C1 segment of cervical spinal cord (tissue), 14 donors: ENCODE data around the gene KCNMB4.
A peak's percentile ranks its signal among the peaks of the same experiment; 100 is the strongest.

Experiments used
- DNase-seq, 14 donors: peaks; one replicate each; lab custom pipeline; 2025; lab: John Stamatoyannopoulos, UW

Gene KCNMB4, protein sequence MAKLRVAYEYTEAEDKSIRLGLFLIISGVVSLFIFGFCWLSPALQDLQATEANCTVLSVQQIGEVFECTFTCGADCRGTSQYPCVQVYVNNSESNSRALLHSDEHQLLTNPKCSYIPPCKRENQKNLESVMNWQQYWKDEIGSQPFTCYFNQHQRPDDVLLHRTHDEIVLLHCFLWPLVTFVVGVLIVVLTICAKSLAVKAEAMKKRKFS

DNA sequence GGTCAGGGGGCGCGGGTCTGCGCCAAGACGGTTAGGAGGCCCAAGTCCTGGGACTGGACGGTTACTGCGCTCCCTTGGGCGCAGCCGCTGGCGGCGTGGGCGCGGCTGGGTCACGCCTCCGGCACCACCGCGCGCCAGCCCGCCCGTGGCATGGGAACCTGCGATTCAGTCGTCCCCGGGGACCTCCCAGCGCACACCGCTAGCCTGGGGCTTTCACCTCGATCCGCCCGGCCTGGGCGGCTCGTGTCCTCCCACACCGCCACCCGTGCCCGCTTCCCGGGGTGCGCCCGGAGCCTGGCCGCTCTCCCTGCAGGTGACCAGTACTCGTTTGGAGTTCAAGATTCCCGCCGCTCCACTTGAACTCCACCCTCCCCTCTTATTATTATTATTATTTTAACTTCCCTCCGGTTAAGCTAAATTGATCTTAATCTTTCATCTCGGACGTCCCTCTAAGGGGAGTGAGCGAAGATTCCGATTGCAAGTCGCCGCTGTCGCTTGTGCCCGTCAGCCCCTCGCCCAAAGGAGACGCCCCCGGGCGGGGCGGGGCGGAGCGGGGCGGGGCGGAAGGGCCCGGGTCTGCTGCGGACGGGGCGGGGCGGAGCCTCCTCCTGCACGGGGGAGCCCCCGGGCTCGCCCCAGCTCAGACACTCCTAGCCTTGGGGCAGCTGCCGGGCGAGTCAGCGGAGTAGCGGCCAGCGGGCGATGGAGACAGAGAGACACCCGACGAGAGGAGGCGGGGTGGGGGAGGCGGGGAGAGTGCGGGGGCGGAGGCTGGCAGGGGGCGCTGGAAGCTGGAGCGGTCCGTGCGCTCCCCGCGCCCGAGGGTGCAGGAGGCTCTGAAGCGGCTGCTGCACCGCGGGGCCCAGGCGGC, at the start of gene KCNMB4:
Gene KCNMB4, plus strand, starts transcription at position 643 of the 871 bp plus-strand sequence. CDS start 445 bp downstream, outside the sequence.
- DNase-seq = peak in 12 of 14 donors; percentile 37 to 84 (median 65)

DNA sequence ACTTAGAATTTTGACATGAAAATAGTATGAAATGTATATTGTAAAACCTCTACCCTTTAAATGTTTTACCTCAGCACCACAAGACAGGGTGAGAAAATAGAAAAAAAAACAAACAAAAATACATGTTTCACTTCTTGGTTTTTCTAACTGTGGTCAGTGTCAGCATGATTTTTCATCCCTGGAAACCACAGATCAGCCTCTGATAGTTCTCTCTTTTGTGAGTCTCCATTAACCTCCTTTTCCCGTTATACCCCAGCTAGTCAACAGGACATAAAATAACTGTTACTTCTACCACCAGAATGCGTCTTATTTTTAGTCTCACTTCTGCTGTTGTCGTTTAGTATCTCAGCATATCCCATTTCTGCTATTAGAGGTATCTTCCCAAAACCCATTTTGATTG, 48.3 kb upstream of the KCNMB4 start:
- no peak for DNase-seq

DNA sequence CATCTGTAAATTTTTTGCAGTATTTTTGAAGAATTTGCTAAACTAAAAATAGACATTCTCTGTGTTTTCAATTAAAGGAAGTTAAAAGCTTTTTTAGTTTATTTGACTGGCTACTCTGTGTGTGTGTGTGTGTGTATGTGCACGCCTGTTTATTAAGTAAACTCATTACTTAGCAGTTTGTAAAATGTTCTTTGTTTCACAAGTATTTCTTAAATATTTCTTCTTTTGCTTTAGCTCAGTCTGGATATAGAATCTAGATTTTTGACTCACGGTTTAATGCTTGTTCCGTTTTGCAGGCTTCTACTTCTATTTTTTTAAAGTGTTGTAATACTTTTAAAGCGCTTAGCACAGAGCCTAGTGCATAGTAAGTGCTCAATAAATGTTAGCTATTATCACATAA, 46.5 kb upstream of the KCNMB4 start:
- no peak for DNase-seq

DNA sequence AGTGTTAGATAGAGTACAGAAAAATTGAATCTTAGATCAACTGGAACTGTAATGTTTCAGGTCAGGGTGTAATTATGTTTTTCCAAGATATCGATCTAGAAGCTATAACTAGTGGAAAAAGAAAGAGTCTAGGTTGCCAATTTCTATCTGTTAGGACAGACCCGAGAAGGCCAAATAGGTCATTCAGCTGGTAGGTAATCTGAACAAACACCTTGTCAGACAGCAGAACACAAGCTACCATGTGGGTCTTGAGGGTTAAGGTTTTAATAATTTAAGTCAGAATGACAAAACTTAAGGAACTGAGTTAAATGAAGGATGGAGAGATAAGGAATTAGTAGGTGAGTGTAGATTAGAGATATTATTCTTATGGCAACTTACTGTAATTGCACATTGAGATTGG, 44.9 kb upstream of the KCNMB4 start:
- no peak for DNase-seq

- DNase-seq = no peak
Measured at GRCh38 chr12:70327541-70327940, 38.5 kb upstream of the KCNMB4 start.

- no peak for DNase-seq
Measured at GRCh38 chr12:70329728-70330127, 36.4 kb upstream of the KCNMB4 start.

- DNase-seq = no peak
Measured at GRCh38 chr12:70330158-70330557, 35.9 kb upstream of the KCNMB4 start.

DNA sequence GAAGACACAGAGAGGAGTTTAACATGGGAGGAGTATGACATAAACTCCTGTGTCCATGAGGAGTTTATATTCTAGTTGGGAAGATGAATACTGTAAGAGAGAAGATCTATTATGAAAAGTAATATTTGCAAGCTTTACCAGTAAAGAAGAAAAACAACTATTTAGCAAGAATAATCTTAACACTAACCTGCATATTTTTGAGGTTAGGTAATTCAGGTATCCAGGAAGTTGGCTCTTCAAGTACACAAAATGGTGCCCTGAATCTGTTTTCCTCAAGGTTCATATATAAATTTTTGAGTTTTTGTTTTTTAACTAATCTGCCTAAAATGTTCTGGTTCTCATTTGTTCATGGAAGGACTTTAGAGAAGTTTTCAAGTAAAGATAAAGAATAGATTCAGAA, 33.9 kb upstream of the KCNMB4 start:
- DNase-seq = no peak

GRCh38 chr12:70334742-70335141, 31.3 kb upstream of the KCNMB4 start:
- DNase-seq = no peak

GRCh38 chr12:70338531-70338930, 27.6 kb upstream of the KCNMB4 start:
- no peak for DNase-seq

DNA sequence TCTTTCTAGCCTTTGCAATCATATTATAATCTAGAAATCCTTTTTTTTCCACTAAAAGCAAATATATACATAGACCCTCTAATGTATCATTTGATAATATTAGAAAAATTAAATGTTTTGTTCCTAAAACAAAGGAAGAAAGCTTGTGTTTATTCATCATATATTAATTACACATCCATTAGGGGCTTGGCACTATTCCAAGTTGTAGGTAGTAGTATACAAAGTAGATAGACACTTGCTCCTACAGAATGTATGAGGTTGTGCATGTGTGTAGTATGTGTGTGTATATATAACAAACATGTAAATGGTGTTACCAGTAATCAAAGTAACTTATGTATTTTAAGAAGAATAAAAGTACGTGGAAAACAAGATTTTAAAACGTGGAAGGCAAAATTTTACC, 15.0 kb upstream of the KCNMB4 start:
- no peak for DNase-seq

DNA sequence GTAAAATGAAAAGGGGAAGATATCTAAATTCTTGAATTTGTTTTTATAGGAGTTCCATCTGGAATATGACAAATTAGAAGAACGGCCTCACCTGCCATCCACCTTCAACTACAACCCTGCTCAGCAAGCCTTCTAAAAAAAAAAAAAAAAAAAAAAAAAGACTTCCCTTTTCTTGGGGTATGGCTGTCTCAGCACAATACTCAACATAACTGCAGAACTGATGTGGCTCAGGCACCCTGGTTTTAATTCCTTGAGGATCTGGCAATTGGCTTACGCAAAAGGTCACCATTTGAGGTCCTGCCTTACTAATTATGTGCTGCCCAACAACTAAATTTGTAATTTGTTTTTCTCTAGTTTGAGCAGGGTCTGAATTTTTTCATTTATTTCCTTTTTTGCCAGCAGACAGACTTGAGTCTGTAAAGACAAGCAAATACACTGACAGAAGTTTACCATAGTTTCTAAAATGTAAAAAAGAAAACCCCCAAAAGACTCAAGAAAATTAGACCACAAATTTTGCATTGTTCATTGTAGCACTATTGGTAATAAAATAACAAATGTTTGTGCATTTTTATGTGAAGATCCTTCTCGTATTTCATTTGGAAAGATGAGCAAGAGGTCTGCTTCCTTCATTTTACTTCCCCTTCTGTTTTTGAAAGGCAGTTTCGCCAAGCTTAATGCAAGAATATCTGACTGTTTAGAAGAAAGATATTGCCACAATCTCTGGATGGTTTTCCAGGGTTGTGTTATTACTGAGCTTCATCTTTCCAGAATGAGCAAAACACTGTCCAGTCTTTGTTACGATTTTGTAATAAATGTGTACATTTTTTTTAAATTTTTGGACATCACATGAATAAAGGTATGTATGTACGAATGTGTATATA, 12.1 kb upstream of the KCNMB4 start:
- no peak for DNase-seq

DNA sequence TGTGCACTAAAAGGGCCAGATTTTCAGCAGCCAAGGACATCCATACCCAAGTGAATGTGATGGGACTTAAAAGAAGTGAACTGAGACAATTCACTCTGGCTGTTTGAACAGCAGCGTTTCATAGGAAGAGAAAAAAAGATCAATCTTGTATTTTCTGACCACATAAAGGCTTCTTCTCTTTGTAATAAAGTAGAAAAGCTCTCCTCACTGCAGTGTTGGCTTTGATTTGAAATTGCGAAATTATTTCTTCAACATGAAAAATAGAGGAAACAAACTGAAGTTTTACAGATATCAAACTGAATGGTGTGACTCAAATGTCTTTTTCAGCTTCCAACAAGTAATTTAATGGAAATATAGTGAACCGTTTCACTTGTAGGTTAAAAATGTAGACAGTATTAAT, 11.3 kb upstream of the KCNMB4 start:
- no peak for DNase-seq

DNA sequence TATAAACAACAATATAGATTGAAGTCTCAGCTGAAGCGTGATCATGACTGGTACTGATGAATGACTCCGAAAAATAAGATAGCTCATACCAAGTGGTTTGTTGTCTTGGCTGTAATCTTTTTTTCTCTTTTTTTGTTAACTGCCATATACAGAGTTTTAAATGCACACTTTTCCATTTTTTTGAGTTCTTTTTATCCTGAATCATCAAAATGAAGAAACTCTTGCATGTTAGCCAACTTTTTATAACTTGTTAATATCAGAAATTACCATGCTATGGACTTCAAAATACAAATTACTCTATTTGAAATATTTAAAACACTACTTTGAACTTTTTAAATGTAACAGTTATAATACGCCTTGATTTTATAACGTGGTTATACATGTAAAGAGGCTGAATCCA, 10.1 kb upstream of the KCNMB4 start:
- DNase-seq = no peak

DNA sequence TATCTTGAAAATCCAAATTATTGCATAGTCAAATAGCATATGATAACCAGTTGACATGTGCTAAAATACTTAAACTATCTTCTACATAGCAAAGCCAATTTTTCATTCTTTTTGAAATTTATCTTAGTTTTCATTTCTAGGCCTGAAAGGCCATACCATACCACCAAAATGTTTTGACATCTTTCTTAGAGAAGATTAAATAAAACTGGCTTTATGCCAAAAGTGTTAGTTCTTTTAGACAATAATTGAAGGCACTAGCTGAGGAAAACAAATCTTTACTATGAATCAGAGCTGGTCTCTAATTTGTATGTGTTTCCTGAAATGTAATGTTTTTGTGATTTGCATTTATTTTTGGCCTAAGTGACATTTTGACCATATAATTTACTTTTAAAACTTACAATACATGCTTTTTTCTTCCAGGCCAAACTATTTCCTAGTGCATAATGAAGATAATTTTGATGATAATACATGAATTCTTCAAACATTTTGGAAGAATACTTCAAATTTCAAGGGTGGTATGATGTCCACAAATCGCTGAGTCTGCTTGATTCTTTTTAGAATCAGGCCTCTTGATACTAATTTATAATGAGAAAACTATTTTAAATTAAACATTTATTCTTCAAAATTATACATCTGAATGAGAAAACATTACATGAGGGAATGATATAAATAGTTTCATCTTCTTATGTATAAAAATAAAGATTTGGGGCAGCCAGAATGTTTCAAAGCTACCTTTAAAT, 6.5 kb upstream of the KCNMB4 start:
- DNase-seq = no peak

DNA sequence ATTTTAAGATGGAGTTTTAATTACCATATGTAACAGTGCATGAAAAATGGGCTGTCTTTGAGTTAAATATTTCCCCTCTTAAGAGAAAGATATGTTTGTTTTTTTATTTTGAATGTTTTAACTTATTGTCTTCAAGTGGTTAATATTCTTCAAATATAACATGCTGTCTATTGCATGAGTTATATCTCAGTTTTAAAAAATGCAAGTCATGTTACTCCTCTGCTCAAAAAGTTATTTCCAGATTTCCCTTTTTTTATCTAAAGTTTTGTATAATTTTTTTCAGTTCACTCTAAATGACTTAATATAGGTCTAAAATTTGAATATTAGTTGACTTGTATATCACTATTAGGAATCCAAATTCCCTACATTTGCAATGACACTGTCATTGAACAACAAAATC, 5.9 kb upstream of the KCNMB4 start:
- no peak for DNase-seq

- DNase-seq = no peak
Measured at GRCh38 chr12:70364695-70365397, 1.2 kb upstream of the KCNMB4 start.

DNA sequence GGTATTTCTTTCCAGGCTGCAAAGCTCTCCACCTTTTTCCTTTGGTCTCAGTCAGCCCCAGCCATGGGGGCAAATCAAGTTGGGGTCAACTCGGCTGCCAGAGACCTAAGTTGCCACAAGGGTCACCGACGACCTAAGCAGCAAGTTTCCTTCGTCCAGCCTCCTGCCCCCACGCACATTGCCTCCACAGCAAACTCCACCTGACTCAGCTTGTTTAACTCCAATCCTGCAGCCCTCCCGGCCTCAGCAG, 767 bp upstream of the KCNMB4 start:
- peak in 2 of 14 donors; percentile 15 to 34 for DNase-seq

- peak in 9 of 14 donors; percentile 16 to 77 (median 40) for DNase-seq
Measured at GRCh38 chr12:70366581-70367257, 629 bp downstream of the KCNMB4 start.
